Fibroblast of mammary gland (primary cell): ENCODE results near the gene NCF2.

Experiments used
- DNase-seq: peaks from one replicate; pipeline ENCODE4 v3.0.0-alpha.2; 2010; ENCODE audit warnings: low read depth
- H3K4me3 ChIP-seq: 2 replicates; pipeline ENCODE4 v1.5.1; 2011; ENCODE audit warnings: low read depth, mild to moderate bottlenecking, low read length, moderate library complexity; ENCODE audit not compliant: control insufficient read depth
- CTCF ChIP-seq: conservative IDR thresholded peaks from 2 replicates; pipeline ENCODE4 v1.5.1; 2011; ENCODE audit warnings: low read depth, low read length, inconsistent platforms; ENCODE audit not compliant: control insufficient read depth, insufficient read depth

Gene NCF2

DNA sequence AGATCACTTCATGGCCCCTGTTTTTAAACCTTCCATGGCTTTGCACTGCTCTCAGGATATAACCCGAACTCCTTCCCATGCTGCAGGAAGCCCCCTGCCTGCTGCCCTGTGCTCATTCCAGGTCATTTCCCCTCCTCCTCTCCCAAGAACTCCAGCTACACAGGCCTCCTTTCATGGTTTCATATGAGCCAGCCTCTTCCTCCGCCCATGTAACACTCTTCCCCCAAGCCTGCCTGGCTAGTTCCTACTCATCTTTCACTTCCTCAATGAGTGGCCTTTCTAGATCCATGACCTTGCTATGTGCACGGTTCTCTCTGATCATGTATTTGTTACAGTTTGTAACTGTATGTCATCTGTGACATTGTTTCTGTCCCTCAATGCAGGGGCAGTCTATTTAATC, 3.1 kb upstream of the NCF2 start:
- TF ChIP-seq CTCF, result no peak
- no peak for DNase-seq
- H3K4me3 ChIP-seq, result no peak overlapping the region

DNA sequence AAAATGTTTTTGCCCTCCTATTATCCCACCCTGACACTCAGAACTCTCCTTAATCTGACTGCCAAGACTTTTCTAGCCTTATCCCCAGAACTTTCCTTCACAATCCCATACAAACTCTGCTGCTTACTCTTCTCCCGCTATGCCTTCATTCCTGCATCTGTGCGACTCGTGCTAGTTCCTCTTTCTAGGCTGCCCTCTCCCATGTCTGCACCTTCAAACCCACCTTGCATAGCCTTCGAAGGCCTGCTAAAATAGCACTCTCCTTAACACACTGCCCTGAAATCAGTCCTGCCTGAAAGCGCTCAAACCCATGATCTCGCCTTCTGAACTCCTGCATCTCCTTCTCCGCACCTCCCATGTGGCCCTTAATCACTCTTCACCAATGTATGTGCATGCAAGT, 2.5 kb upstream of the NCF2 start:
- TF ChIP-seq CTCF, result no peak
- no peak overlapping the region for H3K4me3 ChIP-seq
- DNase-seq, result no peak

DNA sequence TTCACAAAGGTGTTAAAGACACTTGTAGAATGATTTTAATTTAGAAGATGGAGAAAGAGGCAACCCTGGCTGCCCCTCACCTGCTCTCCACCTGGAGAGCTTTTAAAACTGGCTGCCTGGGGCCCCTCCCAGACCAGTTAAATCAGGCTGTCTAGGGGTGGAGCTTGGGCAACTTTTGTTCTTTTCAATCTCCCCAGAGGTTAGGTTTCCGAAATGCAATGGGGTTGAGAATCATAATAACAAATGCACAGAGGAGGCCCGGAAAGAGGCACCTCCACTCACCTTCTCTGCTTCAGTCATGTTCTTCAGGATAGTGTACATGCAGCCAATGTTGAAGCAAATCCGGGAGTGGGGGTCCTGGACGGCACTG, 400 bp downstream of the NCF2 start:
- TF ChIP-seq CTCF, result no peak
- H3K4me3 ChIP-seq, result no peak overlapping the region

GRCh38 chr1:183589384-183589783, 875 bp downstream of the NCF2 start:
- no peak overlapping the region for H3K4me3 ChIP-seq
- no peak for DNase-seq
- TF ChIP-seq CTCF, result no peak

More for the DNA sequence above, 400 bp downstream of the NCF2 start:
- no peak for DNase-seq

GRCh38 chr1:183588827-183589226, 1.4 kb downstream of the NCF2 start:
- no peak for DNase-seq
- H3K4me3 ChIP-seq, result no peak overlapping the region
- no peak for TF ChIP-seq CTCF

GRCh38 chr1:183586926-183587325, 3.3 kb downstream of the NCF2 start:
- TF ChIP-seq CTCF, result no peak
- H3K4me3 ChIP-seq, result no peak overlapping the region
- no peak for DNase-seq

DNA sequence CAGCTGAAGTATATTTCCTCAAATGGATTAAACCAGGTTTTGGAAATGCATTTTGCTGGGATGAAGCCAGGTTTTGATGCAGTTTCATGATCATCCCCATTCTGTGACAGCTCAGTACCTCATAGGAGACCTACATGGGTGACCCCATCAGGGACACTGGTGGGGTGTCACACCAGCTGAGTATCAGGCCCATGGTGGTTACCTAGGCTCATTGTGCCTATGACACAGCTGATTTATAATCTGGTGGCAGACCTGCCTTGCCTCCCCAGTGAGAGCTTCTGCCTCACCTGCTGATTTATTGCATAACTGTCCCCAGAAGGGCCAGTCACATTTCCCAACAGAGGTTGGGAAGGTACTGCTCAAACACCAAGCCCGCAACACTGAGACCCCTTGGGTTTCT, 3.8 kb downstream of the NCF2 start:
- H3K4me3 ChIP-seq, result no peak overlapping the region
- DNase-seq, result no peak
- TF ChIP-seq CTCF, result no peak
